GM18519 (cell line): ENCODE measurements around the gene CNIH1.
"Not testable (repeated sequence)": the region's sequence is repeated elsewhere in the genome, so short reads cannot be mapped to it uniquely, and the experiment has no call there.

Source experiments
- ATAC-seq: cut with Tn5 transposase; IDR thresholded peaks from one replicate; pipeline ENCODE4 v1.9.1; 2021; ENCODE audit warnings: mild to moderate bottlenecking, moderate library complexity; ENCODE audit not compliant: unreplicated experiment, low FRiP score

Gene CNIH1

DNA sequence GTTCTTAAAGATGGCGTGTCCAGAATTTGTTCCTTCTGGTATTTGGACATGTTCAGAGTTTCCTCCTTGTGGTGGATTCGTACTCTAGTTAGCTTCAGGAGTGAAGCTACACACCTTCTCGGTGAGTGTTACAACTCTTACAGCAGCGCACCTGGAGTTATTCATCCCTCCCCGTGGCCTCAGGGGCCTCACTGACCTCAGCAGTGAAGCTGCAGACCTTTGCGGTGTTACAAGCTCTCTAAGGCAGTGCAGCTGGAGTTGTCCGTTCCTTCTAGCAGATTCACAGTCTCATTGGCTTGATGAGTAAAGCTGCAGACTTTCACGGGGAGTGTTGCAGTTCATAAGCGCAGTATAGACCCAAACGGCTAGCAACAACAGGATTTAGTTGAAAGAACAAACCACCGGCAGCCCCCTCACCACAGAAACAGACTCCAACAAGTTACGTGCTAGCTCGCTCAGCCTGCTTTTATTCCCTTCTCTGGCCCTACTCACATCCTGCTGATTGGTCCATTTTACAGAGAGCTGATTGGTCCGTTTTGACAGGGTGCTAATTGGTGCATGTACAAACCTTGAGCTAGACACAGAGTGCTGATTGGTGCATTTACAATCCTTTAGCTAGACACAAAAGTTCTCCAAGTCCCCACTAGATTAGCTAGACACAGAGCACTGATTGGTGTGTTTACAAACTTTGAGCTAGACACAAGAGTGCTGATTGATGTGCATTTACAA is 48.9 kb downstream of the CNIH1 start:
- no peak for ATAC-seq

- no peak for ATAC-seq
These were observed 53.8 kb downstream of the CNIH1 start for GRCh38 chr14:54387328-54387727.

DNA sequence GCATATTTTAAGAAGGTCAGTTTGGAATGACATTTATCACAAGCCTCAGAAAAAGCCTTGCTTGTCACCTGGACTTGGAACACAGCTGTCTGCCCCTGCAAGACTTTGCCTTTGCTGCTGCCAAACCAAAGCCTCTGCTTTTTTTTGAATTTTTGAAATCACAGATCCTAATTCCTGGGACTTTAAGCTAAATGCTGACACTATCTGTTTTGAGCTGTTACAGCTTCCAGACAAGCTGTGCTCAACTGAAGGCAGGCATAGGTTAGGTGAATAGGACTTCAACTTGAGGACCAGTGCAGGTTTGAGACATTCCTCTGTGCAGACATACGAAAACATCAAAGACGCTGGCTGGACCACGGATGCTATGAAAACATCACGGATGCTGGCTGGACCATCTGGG is 55.6 kb downstream of the CNIH1 start:
- no peak for ATAC-seq

DNA sequence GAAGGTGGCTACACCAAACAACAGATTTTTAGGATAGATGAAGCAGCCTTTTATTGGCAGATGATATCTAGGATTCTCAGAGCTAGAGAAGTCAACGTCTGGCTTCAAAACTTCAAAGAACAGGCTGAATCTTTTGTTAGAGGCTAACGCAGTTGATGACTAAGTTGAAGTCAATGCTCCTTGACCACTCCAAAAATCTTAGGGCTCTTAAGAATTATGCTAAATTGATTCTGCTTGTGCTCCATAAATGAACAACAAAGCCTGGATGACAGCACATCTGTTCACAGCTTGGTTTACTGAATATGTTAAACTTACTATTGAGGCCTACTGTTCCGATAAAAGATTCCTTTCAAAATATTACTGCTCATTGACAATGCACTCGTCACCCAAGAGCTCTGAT is 57.3 kb downstream of the CNIH1 start:
- no peak for ATAC-seq

DNA sequence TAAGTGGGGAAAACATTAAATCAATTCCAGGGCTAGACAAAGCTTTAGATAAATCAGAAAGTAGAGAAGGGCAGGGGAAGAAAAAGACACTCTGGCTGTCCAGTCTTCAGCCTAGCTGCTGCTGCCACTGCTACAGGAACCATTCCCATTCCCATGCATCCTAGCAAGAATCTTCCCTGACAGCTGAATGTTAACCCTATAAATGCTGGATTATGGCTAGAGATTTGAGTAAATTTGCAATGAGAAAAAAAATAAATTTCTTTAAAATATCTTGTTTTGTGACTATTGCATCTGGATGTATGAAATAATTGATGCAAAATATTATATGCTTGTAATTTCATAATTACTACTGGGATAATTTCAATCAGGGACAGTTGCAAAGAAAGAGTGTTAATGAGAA is 59.4 kb downstream of the CNIH1 start:
- no peak for ATAC-seq

- ATAC-seq: not testable (repeated sequence)
These were observed 60.6 kb downstream of the CNIH1 start for GRCh38 chr14:54380558-54380957.

DNA sequence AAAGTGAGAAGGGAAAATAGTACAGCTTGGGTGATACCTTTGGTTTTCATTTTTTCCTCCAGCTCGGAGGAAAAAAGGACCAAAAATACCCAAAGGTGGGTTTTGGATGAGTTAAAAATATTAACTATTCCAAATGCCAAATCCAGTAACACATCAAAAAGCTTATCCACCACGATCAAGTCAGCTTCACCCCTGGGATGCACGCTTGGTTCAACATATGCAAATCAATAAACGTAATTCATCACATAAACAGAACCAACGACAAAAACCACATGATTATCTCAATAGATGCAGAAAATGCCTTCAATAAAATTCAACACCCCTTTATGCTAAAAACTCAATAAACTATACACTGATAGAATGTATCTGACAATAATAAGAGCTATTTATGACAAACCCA is 62.3 kb downstream of the CNIH1 start:
- ATAC-seq: not testable (repeated sequence)

DNA sequence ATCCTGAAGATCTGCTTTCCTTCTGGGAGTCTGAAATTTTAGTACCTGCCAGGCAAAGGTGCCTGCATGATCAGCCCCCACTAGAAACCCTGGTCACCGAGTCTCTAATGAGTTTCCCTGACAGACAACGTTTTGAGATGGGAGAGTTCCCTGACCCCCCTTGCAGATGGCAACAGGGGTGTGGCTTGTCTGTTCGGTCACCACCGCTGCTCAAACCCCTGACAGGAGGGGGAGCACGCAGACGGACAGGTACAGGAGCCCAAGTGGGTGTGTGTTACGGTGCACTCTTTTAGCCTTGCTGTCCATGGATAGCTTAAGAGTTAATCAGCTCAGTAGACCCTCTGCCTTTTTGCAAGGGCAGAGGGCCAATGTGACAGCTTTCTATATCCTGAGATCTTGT is 63.7 kb downstream of the CNIH1 start:
- ATAC-seq: no peak

DNA sequence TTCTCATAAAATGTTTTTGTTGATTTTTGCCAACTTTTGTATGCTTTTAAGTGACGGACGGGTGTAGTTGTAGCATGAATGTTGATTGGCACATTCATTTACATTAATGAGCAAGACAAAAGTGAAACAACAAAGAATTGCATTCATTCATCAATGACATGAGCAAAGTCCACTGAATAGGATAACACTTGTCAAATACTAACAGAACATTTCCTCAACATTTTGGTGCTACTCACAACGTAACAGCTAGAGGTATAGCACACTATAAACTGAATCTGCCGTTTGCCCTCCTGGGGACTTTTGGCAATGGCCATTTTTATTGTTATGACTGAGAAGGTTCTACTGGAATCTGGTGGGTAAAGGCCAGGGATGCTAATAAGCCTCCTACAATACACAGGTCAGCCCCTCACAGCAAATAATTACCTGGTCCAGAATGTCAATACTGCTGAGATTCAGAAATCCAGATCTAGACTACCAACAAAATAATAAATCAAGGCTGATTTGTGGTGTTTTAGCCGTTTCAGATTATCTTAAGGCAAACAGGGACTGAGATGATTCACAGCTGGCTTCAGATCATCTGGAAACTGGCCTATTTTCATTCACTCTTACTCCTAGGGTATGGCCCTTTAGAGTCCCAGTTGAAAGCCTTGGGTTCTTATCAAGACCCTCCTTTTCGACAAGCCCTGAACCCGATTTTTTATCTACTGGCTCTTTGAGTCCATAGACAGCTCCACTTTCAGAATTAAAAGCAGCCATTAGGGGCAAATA is 66.9 kb downstream of the CNIH1 start:
- ATAC-seq: no peak
